SH-SY5Y (cell line): ENCODE results near the gene ZNF664.

Experiments used
- GATA2 ChIP-seq: IDR thresholded peaks from 2 replicates; pipeline ENCODE4 v1.6.1; 2011; ENCODE audit warnings: mild to moderate bottlenecking, low read depth, low read length
- GATA3 ChIP-seq: IDR thresholded peaks from 2 replicates; pipeline ENCODE4 v1.6.1; 2011; ENCODE audit warnings: low read depth, mild to moderate bottlenecking, low read length, moderate library complexity

- TF ChIP-seq GATA3 (no peak), GATA2 (no peak)
Measured at GRCh38 chr12:124009781-124010180, 36.8 kb downstream of the ZNF664 start.
